ENCODE data around the gene INTS1. TPM values are rescaled to one million over a fixed set of nuclear protein-coding genes. Genes with fewer than 3 reads are reported as not detected.

INTS1 gene
- total RNA-seq, 4 donors from 2014 or later = 29.8 to 65.5 (median 41.4) TPM

- Histone ChIP-seq H3K36me3 (peaks cover 0 to 100% of the 10 kb centered on the region in 2 donors), H3K27me3 (no peaks in the 10 kb centered on the region), H3K4me3 (no peak overlapping the region), H3K9me3 (no peaks in the 10 kb centered on the region), H3K27ac (no peak overlapping the region), H3K4me1 (no peaks in the 10 kb centered on the region)
- no peak for ATAC-seq
- WGBS, 2 donors (ENCODE audit: low coverage in 1 of 2) = 74 to 85% methylated on average over 3 to 7 of the region's 25 CpGs
- no peak for TF ChIP-seq POLR2A (IDR thresholded peaks at IDR 0.05)
- TF ChIP-seq EP300 (IDR thresholded peaks at IDR 0.05) = no peak
- no peak for TF ChIP-seq POLR2AphosphoS5 (IDR thresholded peaks at IDR 0.05)
- no peak for TF ChIP-seq CTCF (IDR thresholded peaks at IDR 0.05)
These were observed 9.7 kb downstream of the INTS1 start for GRCh38 chr7:1494447-1494846.

- 92 to 100% methylated on average over 1 to 5 of the region's 26 CpGs for WGBS, 2 donors (ENCODE audit: low coverage in 1 of 2)
- H3K36me3 ChIP-seq = peaks cover 0 to 100% of the 10 kb centered on the region in 2 donors
- no peak for TF ChIP-seq CTCF (IDR thresholded peaks at IDR 0.05)
- no peak for TF ChIP-seq POLR2AphosphoS5 (IDR thresholded peaks at IDR 0.05)
- TF ChIP-seq EP300 (IDR thresholded peaks at IDR 0.05) = no peak
- TF ChIP-seq POLR2A (IDR thresholded peaks at IDR 0.05) = no peak
- no peaks in the 10 kb centered on the region for H3K27me3 ChIP-seq
- H3K4me3 ChIP-seq = no peak overlapping the region
- ATAC-seq = no peak
- H3K4me1 ChIP-seq = no peaks in the 10 kb centered on the region
- no peaks in the 10 kb centered on the region for H3K9me3 ChIP-seq
- H3K27ac ChIP-seq = no peak overlapping the region
These were observed 10.6 kb downstream of the INTS1 start for GRCh38 chr7:1493571-1493970.

GRCh38 chr7:1493129-1493528 lies 11.1 kb downstream of the INTS1 start:
- WGBS, 2 donors (ENCODE audit: low coverage in 1 of 2) = 93 to 100% methylated on average over 1 to 3 of the region's 20 CpGs
- Histone ChIP-seq H3K36me3 (peaks cover 0 to 100% of the 10 kb centered on the region in 2 donors), H3K4me3 (no peak overlapping the region), H3K9me3 (no peaks in the 10 kb centered on the region), H3K27me3 (no peaks in the 10 kb centered on the region), H3K27ac (no peak overlapping the region), H3K4me1 (no peaks in the 10 kb centered on the region)
- ATAC-seq = no peak
- TF ChIP-seq POLR2AphosphoS5 (IDR thresholded peaks at IDR 0.05) (no peak), CTCF (IDR thresholded peaks at IDR 0.05) (no peak)

GRCh38 chr7:1492640-1493039 lies 11.5 kb downstream of the INTS1 start:
- no peaks in the 10 kb centered on the region for H3K9me3 ChIP-seq
- no peak for ATAC-seq
- H3K4me1 ChIP-seq = no peaks in the 10 kb centered on the region
- TF ChIP-seq POLR2AphosphoS5 (IDR thresholded peaks at IDR 0.05) (no peak), CTCF (IDR thresholded peaks at IDR 0.05) (no peak), EP300 (IDR thresholded peaks at IDR 0.05) (no peak), POLR2A (IDR thresholded peaks at IDR 0.05) (no peak)
- H3K27ac ChIP-seq = no peak overlapping the region
- H3K36me3 ChIP-seq = peaks cover 0 to 100% of the 10 kb centered on the region in 2 donors
- WGBS, 2 donors (ENCODE audit: low coverage in 1 of 2) = 90 to 91% methylated on average over 3 to 11 of the region's 33 CpGs
- H3K27me3 ChIP-seq = no peaks in the 10 kb centered on the region
- no peak overlapping the region for H3K4me3 ChIP-seq

- H3K9me3 ChIP-seq = no peaks in the 10 kb centered on the region
- H3K27me3 ChIP-seq = no peaks in the 10 kb centered on the region
- no peak overlapping the region for H3K27ac ChIP-seq
- peaks cover 0 to 100% of the 10 kb centered on the region in 2 donors for H3K36me3 ChIP-seq
- ATAC-seq = no peak
- TF ChIP-seq EP300 (IDR thresholded peaks at IDR 0.05) (no peak), POLR2A (IDR thresholded peaks at IDR 0.05) (no peak), CTCF (IDR thresholded peaks at IDR 0.05) (no peak), POLR2AphosphoS5 (IDR thresholded peaks at IDR 0.05) (no peak)
- 89 to 92% methylated on average over 5 to 9 of the region's 10 CpGs for WGBS, 2 donors (ENCODE audit: low coverage in 1 of 2)
- H3K4me1 ChIP-seq = no peaks in the 10 kb centered on the region
- H3K4me3 ChIP-seq = no peak overlapping the region
These were observed 12.0 kb downstream of the INTS1 start for GRCh38 chr7:1492221-1492620.
